ENCODE results near the gene UGDH.

- no peak for TF ChIP-seq CTCF (IDR thresholded peaks at IDR 0.05; ENCODE audit: poor library complexity, severe bottlenecking)
- no peak for TF ChIP-seq MXI1 (conservative IDR thresholded peaks at IDR 0.05; ENCODE audit: poor library complexity, severe bottlenecking)
- TF ChIP-seq EP300 (conservative IDR thresholded peaks at IDR 0.05; ENCODE audit: poor library complexity, severe bottlenecking) = no peak
- TF ChIP-seq REST (IDR thresholded peaks at IDR 0.05; ENCODE audit: borderline replicate concordance) = no peak
- no peak for TF ChIP-seq RAD21 (conservative IDR thresholded peaks at IDR 0.05)
- TF ChIP-seq EZH2 (IDR thresholded peaks at IDR 0.05; ENCODE audit: borderline replicate concordance, insufficient read depth, low read length, poor library complexity, severe bottlenecking) = no peak
- no peak for TF ChIP-seq POLR2AphosphoS5 (IDR thresholded peaks at IDR 0.05)
- no peak for TF ChIP-seq SMC3 (conservative IDR thresholded peaks at IDR 0.05; ENCODE audit: poor library complexity)
- no peak for TF ChIP-seq TAF1 (IDR thresholded peaks at IDR 0.05; ENCODE audit: low read depth)
Measured at GRCh38 chr4:39542611-39543012, 15.4 kb upstream of the UGDH start.

All from neural cell (in vitro differentiated cells).